Omental fat pad (tissue), 4 donors: ENCODE results near the gene HHAT. TPM values are rescaled to one million over a fixed set of nuclear protein-coding genes. Genes with fewer than 3 reads are reported as not detected.

Experiments used
- ATAC-seq: fragments of 150-250 bp; one replicate; pipeline ENCODE4 v1.9.1; 2016; ENCODE audit warnings: mild to moderate bottlenecking, moderate library complexity; ENCODE audit not compliant: low FRiP score
- DNase-seq: peaks from one replicate; pipeline ENCODE4 v3.0.0-alpha.2; 2019; ENCODE audit warnings: low spot score
- CTCF ChIP-seq, 3 donors: fragments of 450-650 bp; IDR thresholded peaks; one replicate each; pipeline ENCODE4 v1.5.1; 2016 to 2017; ENCODE audit warnings: antibody characterized with exemption in 3 of 3, mild to moderate bottlenecking in 3 of 3, moderate library complexity in 2 of 3
- total RNA-seq, 4 donors: library from RNA; depleted of rRNA; stranded (reverse); fragments of >200 nt; gene quantifications; one replicate each; pipeline ENCODE4 v1.1.0, GENCODE V29; 2016

HHAT gene
- total RNA-seq, 4 donors from 2014 or later = 3.4 to 7.8 (median 4.6) TPM

- no peak for TF ChIP-seq CTCF (IDR thresholded peaks at IDR 0.05)
- no peak for DNase-seq
- no peak for ATAC-seq
Observed at GRCh38 chr1:210300923-210301614, 27.6 kb upstream of the HHAT start.

GRCh38 chr1:210301615-210302000, 27.1 kb upstream of the HHAT start:
- no peak for DNase-seq
- ATAC-seq = no peak
- no peak for TF ChIP-seq CTCF (IDR thresholded peaks at IDR 0.05)

- no peak for TF ChIP-seq CTCF (IDR thresholded peaks at IDR 0.05)
- DNase-seq (no peak), ATAC-seq (no peak)
Observed at GRCh38 chr1:210302501-210302900, 26.2 kb upstream of the HHAT start.

- TF ChIP-seq CTCF (IDR thresholded peaks at IDR 0.05) = no peak
- ATAC-seq = no peak
- DNase-seq = no peak
Observed at GRCh38 chr1:210303391-210303790, 25.3 kb upstream of the HHAT start.

- ATAC-seq (no peak), DNase-seq (no peak)
- no peak for TF ChIP-seq CTCF (IDR thresholded peaks at IDR 0.05)
Observed at GRCh38 chr1:210310562-210311153, 18.0 kb upstream of the HHAT start.

GRCh38 chr1:210311726-210312493, 16.8 kb upstream of the HHAT start:
- TF ChIP-seq CTCF (IDR thresholded peaks at IDR 0.05) = no peak
- DNase-seq = no peak
- ATAC-seq = no peak
